GM12872 (cell line): Measurements from ENCODE around the gene TNIP2.

Experiments used
- TF ChIP-seq, protein P1 (sequence below): IDR thresholded peaks from 3 replicates; pipeline ENCODE4 v1.5.1; 2011; ENCODE audit warnings: low read depth, mild to moderate bottlenecking, low read length, moderate library complexity; ENCODE audit not compliant: insufficient read depth

The TNIP2 gene

DNA sequence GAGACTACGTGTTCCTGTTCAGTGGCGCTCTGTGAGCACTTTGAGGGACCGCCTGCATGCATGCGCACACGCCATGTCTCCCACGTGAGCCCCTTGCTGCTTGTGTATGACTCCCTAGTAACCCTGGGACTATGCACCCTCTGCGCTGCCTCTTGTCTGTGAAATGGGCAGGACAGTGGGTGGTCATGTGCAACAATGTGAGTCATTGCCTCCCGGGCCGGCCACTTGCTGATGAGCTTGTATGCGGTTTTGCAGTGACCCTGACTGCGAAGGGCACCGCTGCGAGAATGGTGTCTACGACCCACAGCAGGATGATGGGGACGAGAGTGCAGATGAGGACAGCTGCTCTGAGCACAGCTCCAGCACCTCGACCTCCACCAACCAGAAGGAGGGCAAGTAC lies 61.4 kb downstream of the TNIP2 start:
- TF ChIP-seq, protein P1, sequence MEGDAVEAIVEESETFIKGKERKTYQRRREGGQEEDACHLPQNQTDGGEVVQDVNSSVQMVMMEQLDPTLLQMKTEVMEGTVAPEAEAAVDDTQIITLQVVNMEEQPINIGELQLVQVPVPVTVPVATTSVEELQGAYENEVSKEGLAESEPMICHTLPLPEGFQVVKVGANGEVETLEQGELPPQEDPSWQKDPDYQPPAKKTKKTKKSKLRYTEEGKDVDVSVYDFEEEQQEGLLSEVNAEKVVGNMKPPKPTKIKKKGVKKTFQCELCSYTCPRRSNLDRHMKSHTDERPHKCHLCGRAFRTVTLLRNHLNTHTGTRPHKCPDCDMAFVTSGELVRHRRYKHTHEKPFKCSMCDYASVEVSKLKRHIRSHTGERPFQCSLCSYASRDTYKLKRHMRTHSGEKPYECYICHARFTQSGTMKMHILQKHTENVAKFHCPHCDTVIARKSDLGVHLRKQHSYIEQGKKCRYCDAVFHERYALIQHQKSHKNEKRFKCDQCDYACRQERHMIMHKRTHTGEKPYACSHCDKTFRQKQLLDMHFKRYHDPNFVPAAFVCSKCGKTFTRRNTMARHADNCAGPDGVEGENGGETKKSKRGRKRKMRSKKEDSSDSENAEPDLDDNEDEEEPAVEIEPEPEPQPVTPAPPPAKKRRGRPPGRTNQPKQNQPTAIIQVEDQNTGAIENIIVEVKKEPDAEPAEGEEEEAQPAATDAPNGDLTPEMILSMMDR = no peak

DNA sequence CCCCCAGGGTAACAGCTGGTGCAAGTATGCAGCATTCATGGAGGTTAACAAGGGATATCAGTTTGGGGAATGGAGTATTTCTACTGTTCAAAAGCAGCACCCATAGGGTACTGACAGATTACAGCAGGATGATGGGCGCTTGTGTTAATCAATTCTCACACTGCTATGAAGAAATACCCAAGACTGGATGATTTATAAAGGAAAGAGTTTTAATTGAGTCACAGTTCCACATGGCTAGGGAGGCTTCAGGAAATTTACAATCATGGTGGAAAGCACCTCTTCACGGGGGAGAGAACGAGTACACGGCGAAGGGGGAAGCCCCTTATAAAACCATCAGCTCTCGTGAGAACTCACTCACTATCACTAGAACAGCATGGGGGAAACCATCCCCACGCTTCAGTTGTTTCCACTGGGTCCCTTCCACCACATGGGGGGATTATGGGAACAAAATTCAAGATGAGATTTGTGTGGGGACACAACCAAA lies 64.1 kb downstream of the TNIP2 start:
- TF ChIP-seq, protein P1 = no peak
